Endometrial microvascular endothelial cells (primary cell): Measurements from ENCODE around the gene POU6F1. TPM values are rescaled to one million over a fixed set of nuclear protein-coding genes. Genes with fewer than 3 reads are reported as not detected.

ENCODE experiments used
- in situ Hi-C: cut with HindIII; loops from 2 replicates; pipeline ENCODE4 v1.10.0; 2017; ENCODE audit warnings: low sequenced_read_pairs, low pct_unique_long_range_greater_than_20kb; ENCODE audit errors: inconsistent ontology term
- total RNA-seq: library from RNA; depleted of rRNA; stranded (reverse); fragments of >200 nt; gene quantifications from one replicate; pipeline ENCODE4 v1.2.3, GENCODE V29; 2015; ENCODE audit errors: inconsistent ontology term

Gene POU6F1
- total RNA-seq, 1 donor from 2014 or later = 2.0 TPM

DNA sequence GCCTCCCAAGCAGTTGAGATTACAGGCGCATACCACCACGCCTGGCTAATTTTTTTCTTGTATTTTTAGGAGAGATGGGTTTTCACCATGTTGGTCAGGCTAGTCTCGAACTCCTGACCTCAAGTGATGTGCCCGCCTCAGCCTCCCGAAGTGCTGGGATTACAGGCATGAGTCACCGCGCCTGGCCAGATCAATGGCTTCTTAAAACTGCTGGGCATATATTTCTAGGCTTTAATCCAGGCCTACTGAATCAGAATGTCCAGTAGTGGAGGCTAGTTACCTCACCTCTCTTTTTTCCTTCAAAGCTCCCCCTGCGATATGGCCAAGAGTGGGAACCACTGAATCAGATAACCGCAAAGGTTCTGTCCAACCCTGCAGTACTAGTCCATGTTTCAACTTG lies 17.1 kb downstream of the POU6F1 start:
- in situ Hi-C loops = no loop called here

DNA sequence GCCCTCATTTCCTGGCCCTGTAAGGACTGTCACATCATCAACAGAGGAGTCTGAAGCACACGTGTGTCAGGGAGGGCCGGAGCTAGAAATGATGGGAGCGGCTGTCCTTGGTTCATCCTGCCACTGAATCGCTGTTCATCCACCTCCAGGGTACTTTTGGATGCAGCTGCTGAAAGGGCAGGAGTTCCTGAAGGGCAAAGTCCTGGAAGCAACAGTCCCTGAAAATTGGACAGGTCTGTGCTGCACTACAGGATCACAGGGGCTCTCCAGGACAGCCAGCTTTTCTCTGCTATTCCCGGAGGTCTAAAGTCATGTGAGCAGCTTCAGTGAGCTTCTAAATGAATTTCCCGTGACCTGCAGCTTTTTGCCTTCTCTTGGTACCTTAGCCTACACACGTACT lies 17.7 kb downstream of the POU6F1 start:
- in situ Hi-C loops = no loop called here

DNA sequence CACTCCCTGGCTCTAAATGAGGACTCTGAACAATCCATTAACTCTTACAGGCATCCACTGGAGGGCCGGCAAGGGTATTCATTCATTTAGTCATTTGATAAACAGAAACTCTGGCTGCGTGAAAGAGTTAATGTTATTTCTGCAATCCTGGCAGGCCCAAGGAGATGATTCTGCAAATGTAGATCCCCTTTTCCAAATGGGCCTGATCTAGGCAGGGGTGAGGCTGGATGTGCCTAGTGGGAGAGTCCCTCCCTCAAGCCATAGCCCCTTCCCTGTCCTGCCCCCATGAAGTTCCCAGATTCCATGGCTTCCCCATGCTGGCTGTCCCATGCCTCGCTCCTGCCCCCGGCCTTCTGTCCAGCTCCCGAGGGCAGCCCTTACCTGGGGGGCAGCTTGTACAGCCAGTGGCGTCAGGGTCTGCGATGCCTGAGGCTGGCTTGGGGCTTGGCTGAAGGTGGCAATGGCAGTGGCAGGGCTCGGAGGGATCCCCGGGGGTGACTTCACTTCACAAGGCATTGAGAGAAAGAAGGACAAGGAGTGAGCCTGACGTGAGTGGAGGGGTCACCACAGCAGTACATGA lies 18.4 kb downstream of the POU6F1 start:
- in situ Hi-C loops = no loop called here

DNA sequence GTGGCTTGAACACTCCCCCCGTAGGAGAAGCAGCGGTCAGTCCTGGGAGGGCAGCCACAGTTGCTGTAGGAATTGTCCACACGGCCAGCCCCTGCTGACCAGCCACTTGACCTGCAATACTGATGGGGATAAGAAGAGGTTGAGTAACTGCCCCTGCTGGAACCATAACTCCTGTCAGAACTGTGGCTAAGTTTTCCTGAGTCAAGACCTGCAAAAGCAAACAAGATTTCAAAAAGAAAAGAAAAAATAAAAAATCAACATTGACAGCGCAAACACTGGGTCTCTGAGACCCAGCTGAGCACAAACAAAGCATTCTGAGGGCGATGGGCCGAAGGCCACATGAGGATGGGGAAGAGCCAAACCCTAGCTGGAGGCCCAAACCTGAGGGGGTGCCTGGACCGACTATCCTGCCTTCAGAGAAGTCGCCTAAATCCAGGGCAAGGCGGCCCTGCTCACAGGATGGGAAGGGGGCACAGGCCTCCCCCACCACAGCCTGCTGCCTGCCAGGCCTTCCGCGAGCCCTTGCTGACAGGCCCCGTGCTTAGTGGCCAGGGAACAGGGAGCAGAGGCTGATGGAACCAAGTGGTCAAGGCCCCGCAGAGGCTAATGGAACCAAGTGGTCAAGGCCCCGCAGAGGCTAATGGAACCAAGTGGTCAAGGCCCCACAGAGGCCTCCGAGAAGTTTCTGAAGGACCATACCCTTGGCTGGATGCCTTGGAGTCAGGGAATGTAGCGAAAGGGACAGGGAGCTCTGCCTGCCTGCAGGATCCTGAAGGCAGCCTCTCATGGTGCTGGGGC lies 19.1 kb downstream of the POU6F1 start:
- in situ Hi-C loops = no loop called here

DNA sequence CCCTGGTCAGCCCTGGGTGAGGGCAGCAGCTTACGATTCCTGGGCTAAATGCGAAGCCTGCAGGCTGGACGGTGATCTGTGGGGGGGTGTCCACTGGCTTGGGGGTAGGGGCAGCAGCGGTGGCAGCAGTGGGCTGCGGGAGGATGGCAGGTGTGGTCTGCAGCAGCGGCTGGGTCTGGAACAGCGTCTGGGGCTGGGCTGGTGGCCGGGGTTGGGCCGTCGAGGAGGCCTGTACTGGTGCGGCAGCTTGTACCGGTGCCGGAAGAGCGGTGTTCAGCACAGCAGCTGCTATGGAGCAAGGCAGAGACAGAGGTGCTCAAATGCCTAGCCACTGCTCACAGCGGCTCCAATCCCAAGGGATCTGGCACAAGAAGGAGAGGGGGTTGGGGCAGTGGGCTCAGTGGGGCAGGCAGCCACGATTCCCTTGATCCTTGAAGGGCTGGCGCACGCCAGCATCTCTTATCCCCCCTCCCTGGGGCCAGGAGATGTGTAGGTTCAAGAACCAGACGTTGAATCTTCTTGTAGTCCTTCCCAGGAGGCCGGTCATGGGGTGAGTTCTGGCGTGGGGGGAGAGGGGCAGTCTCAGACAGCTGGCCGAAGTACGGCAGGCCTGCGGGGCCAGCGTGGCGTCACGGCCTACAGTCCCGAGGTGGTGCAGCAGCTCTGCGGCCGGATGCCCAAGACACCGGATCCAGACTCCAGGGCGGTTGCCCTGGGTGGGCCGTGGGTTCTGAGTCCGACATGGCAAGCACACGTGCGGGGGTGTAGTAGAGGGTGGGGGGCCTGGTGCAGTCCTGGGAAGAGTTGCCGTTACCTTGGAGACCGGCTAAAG lies 19.9 kb downstream of the POU6F1 start:
- in situ Hi-C loops = no loop called here

DNA sequence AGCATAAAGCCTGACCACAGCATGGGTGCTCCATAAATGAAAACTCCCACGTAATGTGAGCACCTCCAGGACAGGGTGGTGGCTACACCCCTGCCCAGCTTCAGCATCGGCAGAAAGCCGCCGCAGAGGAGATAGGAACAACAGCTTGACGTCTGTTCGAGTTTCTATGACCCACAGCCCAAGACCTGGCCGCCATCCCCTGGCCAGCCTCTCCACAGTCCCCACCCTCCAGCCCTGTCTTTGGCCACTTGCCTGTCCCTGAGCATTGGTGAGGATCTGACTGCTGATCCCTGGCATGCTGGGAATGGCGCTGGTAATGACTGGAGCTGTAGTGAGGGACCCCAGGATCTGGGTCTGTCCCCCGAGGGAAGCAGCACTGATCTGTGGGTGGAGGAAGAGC lies 21.3 kb downstream of the POU6F1 start:
- in situ Hi-C loops = no loop called here

DNA sequence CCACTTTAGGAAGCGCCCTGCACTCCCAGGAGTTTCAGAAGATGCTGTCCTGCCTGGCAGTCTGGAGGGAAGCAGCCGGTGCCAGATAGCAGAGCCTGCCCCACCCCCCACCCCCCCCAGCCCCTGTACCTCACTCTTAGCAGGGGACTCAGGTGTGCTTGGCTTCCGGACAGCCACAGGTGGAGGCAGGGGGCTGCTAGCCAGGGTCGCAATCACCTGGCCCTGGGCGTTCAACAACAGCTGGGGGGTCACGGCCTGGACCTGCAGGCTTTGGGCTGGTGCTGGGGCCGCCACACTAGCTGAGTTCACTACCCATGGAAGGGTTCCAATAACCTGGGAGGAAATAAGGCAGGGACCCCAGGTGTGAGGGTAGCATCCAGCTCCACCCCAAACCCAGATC lies 22.0 kb downstream of the POU6F1 start:
- in situ Hi-C loops = no loop called here

DNA sequence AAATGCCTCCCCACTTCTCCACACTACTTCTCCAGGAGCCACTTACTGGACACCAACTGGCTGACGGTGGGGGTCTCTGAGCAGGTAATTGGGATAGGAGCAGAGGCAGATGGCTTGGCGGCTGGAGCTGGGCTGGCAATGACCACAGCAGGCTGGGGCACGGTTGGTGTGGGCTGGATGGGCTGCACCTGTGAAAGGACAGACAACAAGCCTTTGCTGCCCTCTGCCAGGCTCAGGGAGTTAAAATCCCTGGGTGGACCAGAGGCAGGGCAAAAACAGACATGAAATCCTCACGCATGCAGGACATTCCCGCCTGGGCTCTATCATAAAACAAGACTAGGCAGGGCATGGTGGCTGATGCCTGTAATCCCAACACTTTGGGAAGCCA lies 25.6 kb downstream of the POU6F1 start:
- in situ Hi-C loops = no loop called here

DNA sequence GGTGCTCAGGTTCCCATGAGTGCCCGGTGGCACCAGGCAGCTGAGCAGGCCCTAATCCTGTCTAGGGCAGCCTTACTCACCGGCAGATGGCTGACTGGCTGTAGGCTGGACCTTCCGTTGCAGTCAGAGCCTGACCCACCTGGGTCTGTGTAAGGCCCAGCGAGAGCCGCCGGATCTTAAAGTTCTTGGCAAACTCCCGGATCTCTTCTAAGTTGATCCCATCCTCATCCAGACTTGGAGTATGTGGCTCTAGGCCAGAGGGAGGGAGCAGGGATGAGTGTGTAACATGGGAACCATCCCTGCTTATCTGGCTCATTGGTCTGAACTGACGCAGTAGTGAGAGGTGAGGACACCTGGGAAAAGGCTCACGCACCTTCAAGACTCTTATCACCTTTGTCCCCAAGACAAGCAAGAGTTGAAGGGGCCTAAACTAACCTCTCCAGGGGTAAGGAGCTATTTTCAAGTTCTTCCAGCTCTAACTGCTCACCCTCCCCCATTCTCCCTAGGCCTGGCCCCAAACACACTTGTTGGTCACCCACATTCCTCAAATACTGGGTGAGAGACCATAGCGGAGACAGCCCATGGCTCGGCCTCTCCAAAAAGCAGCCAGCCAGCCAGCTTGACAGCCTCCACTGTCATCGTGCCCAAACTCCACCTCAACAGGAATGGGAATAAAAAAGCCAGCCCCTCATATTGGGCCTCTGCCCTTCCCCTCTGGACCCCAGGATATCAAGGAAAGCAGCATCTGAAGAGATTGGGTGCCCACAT lies 26.2 kb downstream of the POU6F1 start:
- in situ Hi-C loops = no loop called here

DNA sequence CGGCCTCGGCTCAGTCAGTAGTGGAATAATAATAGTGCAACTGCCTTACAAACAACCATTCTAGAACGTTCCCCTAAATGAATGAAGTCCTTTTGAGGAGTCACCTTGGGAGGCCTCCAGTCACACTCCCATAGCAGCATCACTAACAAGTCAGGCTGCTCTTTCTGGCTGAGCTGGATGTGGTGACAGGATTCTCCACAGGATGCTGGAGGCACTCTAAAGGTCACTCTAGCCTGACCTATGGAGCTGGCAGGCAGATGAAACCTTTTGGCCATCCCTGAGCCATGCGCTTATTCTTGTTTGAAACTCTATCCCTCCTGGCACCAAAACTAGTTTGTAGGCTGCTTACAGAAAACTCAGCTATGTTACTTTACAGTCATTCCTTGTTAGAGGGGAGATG lies 27.0 kb downstream of the POU6F1 start:
- in situ Hi-C loops = no loop called here

DNA sequence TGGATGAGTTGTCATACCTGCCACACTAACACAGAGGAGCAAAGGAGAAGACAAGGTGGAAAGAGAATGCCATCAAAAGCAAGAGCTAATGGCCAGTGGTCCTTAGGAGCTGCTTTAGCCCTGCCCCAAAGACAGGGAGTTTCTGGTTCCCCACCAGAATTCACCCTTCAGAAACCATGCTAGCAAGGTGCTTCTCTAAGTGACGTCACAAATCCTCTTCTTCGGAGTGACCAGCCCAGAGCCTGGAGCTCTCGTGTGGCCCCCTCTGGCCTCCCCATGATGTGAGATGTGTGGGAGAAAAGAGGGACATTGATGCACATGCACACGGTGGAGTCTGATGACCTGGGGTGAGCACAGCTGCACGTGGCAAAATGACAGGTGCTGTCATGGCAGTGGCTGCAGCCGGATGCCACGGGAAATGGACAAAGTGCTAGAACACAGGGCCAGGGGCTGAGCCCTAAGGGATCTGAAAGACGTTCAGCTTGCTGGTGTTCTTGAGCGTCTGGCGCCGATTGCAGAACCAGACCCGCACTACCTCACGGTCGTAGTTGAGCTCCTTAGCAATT lies 28.0 kb downstream of the POU6F1 start:
- in situ Hi-C loops = no loop called here

DNA sequence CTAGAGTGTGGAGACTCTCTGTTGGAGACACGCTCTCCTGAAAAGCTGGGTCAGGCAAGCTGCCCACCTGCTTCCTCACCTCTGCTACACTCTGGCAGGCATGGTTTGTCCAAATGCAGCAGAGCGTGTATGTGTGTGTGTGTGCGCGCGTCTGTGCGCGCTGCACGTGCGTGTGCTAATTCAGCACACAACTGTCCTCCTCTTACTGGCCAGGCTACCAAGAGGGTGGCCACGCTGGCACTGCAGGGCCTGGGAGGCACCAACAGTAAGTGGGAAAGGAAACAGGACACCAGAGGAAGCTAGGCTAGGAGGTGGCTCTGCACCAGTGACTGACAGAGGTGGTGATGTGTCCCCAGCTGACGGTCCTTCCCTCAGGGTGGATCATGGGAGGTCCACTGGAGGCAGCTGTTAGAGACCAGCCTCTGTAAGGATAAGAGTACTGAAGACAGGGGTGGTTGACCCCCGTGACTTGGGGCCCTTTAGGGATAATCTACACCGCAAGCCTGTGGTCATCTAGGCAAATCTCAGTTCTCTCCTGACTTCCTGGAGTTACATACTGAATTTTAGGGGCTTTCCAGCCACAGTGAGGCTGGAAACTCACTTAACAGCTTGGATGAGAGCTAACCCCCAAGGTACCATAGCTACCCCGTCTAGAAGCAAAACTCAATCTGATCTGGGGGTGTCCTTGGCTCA lies 29.4 kb downstream of the POU6F1 start:
- in situ Hi-C loops = no loop called here

DNA sequence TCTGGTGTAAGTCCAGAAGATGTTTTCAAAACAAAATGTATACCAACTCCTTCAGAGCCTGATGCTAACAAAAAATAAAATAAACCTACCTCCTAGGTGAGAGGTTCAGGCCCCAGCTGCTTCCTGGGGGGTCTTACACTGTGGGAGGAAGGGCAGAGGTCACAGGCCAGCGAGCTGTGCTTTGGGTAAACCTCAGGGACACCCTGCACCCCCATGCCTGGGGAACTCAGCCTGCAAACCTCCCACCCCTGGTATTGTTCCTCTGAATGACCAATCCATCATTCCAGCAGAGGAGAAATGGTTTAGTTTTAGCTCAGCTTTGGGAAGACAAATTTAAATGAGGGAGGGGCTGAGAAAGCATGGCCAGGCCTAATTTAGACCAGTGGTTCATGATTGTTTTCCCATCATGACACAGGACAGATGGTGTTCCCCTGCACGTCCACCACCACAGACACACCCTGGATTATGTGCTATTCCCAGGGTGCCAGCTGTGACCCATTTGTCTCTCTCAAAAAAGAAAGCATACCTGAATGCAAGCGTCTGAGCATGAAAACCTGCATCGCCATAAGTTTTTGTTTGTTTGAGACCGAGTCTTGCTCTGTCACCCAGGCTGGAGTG lies 30.4 kb downstream of the POU6F1 start:
- in situ Hi-C loops = no loop called here

DNA sequence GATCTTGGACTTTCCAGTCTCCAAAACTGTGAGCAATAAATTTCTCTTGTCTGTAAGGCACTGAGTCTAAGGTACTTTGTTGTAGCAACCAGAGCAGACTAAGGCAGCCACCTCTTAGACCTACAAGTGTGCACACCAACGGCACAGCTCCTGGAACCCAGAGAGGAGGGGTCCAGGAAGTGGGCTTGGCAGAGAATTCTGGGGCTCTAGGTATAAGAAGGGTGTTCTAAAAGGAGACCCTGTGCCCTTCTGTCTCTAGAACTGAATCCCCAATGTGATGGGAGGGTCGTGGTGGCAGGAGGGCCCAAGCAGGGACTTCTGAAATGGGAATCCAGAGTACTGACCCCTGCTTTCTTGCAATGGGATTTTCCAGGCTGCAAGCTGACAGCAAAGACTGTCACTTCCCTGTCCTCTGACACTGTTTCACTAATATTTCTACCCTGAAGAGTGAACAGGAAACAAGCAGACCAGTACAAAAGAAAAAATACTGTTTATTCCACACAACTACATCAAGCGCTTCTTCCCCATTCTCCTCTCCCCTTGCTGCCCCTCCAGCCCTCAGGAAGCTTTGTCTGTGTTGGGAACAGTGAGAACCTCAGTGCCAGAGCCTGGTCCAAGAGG lies 31.3 kb downstream of the POU6F1 start:
- in situ Hi-C loops = no loop called here

DNA sequence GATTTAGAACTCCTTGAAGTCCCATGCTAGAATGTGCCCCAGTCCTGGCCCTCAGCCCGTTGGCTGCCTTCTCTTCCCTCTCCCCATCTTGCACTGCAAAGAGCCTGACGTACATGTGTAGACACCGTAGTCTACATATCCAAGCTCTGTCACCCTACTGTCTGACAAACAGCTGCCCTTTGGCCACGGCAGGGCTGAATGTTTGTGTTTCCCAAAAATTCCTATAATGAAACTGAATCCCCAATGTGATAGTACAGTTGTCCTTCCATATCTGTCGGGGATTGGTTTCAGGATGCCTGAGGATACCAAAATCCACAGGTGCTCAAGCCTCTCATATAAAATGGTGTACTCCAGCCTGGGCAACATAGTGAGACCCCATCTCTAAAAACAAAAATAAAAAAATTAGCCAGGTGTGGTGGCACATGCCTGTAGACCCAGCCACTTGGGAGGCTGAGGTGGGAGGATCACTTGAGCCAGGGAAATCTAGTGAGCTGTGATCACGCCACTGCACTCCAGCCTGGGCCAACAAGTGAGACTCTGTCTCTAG lies 32.6 kb downstream of the POU6F1 start:
- in situ Hi-C loops = no loop called here

DNA sequence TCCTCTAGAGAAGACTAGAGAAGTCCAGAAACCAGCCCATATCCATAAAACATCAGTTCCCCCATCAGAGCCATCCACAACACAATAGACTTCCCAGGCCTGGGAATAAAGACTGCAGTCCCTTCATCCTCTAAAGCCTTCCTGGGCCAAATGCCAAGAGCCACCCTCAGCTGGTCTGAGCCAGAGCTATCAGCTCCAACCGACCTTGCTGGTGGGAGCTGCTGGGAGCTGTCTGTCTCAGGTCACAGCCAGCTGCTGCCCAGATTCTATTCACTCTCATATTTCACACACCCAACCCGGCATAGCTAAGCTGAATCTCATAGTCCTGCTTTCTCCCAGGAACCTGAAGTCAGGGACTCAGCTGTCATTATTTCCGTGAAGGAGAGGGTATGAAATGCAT lies 34.0 kb downstream of the POU6F1 start:
- in situ Hi-C loops = no loop called here

DNA sequence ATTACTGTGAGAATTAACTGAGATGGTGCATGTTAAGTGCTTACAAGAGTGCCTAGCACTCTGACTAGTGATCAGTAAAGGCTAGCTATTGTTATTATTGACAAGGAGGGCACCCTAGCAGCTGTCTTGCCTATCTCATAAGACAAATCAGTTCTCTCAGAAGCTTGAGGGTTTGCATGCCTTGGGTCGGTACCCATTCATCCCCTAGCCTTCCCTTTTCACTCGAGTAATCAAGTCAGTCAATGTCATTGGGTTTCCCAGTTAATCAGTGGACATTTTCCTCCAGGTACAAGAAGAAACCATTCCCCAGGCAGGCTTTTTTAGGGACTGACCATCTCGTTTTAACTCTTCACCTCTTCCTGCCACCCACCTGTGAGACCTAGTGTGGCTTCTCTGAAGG lies 34.5 kb downstream of the POU6F1 start:
- in situ Hi-C loops = no loop called here
